GM19099 (cell line): Measurements from ENCODE around the gene ZKSCAN7.

Experiments
- POLR2A ChIP-seq: IDR thresholded peaks from 3 replicates; pipeline ENCODE4 v1.6.1; 2011; ENCODE audit warnings: low read depth; ENCODE audit not compliant: insufficient read length; ENCODE audit errors: extremely low read depth

Gene ZKSCAN7

DNA sequence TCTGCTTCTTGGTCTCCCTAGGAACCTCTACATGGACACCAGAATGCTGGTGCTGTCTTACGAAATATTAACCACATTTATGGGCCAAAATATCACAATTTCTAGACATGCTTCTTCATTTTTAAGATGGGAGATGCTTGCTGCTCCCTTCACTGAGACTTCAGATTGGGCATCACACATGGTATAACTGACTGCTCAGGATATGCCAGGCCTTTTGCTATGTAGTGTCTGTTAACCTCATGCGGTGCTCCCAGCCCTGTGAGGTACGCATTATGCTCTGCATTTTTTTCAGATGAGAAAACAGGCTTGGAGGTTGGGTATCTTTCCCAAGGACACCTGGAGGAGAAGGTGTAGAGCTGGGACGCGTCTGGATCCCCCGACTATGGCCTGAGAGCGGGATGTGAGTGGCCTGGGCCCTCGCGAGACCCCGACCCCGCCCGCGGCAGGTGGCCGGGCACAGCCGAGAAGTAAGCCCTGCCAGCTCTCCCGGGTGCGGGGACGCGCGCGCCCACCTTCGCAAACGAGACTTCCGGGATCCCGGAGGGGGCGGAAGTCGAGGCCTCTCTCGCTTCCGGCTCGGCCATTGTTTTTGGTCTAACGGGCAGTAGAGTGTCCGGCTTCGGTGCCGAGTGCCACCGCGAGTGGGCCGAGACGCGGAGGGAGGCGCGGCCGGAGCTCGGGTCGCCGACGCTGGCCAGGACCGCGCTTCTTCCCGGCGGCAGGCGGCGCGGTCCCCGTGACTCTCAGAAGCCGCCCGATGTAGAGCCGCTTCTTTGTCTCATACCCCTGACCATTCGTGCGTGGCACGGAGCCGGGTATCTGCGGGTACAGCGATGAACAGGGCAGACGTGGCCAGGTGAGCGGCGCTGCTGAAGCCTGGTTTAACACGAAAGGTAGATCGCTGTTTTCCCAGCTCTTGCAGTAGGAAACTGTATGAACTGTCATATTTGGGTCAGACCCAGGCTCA lies at the start of gene ZKSCAN7:
TSS of gene ZKSCAN7 (plus strand) at position 568 of the 967 bp plus-strand sequence. CDS start 1,855 bp downstream, outside the sequence.
- peak; percentile 71 for TF ChIP-seq POLR2A

DNA sequence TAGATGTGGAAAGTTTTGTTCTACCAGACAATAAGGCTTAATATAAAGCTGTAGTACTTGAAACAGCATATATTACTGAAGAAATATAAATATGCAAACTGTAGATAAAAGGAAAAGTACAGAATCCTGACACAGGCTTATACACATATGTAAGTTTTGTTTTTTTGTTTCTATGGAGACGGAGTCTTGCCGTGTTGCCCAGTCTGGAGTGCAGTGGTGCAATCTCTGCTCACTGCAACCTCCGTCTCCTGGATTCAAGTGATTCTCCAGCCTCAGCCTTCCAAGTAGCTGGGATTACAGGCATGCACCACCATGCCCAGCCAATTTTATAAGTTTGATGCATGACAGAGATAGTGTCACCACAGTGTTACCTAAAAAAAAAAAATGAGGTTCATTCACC lies 48.4 kb upstream of the ZKSCAN7 start:
- no peak for TF ChIP-seq POLR2A

DNA sequence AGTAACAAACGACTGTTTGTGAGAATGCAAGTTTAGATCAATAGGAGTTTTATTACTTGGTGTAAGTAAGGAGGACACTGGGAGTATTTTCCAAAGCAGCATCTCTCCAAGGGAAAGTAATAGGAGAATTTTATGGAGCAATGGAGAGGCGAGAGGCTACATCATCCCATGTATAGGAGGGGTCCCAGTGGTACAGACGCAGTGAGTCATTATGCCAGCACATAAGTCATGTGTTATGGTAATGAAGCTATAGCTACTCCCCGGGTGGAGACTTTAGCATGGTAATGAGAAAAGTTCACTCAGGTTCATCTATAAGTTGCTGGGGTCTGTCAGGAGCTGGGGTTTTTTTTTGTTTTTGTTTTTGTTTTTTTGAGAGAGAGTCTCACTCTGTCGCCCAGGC lies 48.0 kb upstream of the ZKSCAN7 start:
- TF ChIP-seq POLR2A = no peak

DNA sequence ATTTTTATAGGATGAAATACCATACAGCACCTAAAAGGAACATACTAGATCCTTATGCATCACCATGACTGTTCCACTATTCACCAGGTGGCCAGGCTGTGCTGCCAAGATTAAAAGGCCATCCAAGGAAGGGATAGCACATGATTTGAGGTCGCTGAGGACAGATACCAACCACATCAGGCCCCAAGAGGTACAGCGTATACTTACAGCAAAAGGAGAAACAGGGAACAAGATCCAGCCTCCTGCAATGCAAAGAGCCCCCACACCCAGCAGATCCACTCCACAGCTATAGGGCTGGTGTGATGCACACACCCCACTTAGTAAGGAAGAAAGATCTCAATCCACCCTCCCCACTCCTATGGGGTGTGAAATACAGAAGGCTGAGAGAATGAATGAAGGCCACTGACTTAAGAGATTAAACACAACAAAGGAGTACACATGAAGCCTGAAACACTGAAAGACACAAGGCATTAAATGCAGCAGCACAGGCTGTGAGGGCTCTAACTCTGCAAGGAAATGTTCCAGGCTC lies 45.5 kb upstream of the ZKSCAN7 start:
- TF ChIP-seq POLR2A = no peak

DNA sequence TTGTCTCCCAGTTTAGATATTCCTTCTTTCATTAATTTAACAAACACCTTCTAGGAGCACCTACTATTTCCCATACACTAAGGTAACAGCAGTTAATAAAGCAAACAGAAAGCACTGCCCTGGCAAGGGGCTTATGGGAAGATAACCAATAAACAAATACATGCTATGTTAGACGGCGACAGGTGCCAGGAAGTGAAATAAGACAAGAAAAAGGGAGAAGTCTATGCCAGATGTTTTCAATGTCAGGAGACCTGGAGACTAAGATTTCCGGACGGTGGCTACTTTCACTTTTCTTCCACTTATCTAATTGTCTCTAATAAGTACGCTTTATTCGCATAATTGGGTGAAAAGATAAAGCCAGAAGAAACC lies 45.0 kb upstream of the ZKSCAN7 start:
- TF ChIP-seq POLR2A = no peak

DNA sequence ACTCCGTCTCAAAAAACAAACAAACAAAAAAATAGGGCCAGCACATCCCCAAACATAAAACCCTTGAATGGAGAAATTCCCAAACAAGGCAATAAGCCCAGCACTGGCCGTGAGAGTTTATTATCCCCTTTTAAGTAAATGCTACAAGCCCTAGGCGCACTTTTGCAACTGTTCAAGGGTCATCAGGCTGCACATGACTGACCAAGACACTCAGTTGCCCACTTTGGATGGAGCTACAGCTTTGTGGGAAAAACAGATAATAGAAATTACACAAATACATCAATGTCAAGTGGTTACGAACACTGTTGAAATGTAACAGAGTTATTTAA lies 43.8 kb upstream of the ZKSCAN7 start:
- no peak for TF ChIP-seq POLR2A

DNA sequence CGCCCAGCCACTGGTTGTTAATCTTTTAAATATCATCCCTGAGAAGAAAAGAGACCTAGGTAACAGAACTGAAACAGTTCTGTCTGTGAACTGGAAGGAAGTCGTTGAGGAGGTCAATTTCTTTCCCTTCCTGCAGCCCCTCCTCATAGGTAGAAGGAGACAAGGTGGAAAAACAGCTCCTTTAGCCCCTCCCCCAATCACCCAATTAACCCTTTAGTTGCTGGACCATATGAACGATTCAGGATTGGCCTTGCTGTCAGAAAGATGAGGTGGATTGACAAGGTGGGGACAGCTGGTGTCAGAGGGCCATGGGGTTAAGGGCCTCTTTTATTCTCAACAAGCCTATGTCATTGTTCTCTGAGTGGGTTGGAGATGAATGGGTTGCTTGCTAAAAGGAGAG lies 41.5 kb upstream of the ZKSCAN7 start:
- no peak for TF ChIP-seq POLR2A

DNA sequence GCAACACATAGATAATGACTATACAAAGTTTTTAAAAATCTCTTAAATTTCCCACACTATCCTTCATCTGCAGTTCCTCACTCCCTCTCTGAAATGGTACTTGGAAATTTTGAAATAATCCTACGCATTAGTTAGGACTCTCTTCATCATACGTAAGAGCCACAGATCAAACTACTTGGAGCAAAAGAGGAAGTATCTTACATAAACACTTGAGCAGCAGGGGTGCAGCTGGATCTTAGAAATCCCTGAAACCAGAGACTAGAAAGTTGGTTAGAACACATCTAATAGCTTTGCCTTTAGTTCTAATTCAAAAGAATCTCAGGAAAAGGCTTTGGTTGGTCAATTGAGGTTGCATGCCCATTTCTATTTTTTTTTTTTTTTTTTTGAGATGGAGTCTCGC lies 38.8 kb upstream of the ZKSCAN7 start:
- TF ChIP-seq POLR2A = no peak

DNA sequence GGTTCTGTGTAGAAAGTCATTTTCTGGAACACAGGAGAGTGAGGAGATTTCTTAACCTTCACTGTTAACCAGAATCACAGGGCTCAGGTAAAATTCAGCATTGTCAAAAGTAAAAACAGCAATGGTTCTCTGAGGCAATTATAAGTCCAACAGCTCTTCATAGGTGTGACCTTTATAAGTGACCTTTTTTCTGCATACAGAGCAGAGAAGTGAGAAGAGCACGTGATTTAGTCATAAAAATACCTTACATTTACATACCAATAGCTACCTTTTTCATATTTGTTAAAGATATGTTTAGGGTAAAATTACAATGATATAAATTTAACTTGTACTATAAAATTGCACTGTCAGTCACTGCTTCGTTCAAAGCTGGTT lies 36.2 kb upstream of the ZKSCAN7 start:
- no peak for TF ChIP-seq POLR2A

DNA sequence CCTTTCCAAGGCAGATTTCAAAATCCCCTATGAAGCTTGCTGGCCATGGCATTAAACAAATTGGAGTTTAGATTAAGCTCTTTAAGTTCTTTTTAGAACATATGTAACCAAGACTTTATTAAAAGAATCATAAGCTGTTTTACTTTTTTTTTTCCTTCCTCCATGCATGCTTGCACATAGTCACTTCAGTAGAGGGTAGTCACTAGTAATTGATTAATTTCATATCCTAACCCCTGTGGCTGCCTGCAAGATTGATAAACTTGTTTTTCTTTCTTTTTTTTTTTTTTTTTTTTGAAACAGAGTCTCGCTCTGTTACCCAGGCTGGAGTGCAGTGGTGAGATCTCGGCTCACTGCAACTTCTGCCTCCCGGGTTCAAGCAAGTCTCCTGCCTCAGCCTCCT lies 33.3 kb upstream of the ZKSCAN7 start:
- no peak for TF ChIP-seq POLR2A

DNA sequence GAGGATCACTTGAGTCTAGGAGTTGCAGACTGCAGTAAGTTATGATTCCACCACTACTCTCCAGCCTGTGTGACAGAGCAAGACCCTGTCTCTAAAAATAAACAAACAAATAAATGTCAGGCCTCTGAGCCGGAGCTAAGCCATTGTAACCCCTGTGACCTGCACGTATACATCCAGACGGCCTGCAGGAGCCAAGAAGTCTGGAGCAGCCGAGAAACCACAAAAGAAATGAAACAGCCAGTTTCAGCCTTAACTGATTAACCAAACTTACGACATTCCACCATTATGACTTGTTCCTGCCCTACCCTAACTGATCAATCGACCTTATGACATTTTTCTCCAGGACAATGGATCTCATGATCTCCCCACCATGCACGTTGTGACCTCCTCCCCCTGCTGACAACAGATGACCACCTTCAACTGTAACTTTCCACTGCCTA lies 32.5 kb upstream of the ZKSCAN7 start:
- TF ChIP-seq POLR2A = no peak

DNA sequence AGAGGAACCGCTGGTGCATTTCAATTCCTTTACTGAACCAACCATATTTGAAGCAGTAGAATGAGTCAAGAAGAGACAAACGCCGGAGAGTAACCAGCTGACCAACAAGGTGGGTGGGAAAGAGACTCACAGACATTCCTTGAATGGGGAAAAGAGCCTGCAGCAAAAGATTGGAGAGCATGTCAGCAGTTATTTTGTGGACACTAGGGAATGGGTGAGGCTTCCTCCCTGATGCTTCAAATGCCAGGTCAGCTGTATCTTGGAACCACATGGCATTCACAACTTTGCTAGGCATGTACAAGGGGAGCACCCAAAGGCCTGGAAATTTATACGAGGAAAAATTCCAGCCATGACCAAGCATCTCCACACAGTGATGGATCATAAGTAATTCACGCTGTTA lies 29.9 kb upstream of the ZKSCAN7 start:
- TF ChIP-seq POLR2A = no peak

DNA sequence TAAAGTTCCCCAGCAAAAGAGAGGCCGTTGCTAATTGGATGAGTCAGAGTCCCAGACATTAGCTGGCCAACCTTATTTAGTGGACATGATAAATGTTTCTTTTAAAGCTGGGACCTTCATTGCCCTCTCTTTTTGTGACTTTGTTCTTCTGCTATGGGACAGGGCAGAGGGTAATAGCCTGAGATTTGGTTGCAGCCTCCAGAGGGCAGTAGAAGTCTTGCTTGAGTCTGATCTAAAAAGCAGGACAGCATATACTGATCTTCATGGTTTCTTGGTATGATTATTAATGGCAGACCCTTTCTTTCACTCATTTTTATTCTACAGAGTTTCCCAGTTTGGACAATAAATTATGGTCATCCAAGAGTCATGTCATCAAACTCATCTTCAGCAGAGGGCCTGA lies 25.1 kb upstream of the ZKSCAN7 start:
- TF ChIP-seq POLR2A = no peak

DNA sequence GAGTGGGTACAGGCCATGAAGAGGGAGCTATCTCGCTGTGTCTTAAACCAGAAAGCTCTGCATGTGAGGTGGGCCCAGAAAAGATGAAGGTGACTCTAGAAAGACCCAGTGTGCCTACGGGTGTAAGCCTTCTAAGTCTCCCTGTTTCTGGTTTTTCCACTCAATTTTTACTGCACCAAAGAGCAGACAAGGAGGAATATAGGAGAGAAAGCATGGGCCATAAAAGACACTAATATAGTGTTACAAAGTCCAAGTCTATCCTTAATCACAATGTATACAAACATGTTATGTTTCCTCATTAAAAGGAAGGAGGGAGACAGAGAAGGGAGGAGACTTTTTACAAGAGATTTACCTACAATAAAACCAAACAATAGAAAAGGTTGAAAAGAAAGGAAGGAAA lies 24.1 kb upstream of the ZKSCAN7 start:
- no peak for TF ChIP-seq POLR2A

DNA sequence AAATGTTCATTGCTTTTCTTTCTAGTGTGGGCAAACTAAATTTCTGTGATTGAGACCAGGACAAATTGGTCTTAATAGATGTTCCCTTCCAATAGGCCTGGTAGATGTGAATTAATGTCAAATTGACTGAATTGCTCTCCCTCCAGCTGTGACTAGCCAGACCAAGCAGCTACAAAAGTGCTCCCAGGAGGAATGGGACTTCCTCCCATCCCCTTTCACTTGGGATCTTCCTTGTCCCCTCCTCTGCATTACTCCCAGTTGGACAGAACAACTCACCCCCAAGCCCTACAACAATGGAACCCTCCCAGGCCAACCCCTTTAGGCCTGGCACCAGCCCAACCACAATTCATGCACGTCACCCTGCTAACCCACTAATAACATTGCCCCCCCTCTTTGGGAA lies 19.6 kb upstream of the ZKSCAN7 start:
- TF ChIP-seq POLR2A = no peak

DNA sequence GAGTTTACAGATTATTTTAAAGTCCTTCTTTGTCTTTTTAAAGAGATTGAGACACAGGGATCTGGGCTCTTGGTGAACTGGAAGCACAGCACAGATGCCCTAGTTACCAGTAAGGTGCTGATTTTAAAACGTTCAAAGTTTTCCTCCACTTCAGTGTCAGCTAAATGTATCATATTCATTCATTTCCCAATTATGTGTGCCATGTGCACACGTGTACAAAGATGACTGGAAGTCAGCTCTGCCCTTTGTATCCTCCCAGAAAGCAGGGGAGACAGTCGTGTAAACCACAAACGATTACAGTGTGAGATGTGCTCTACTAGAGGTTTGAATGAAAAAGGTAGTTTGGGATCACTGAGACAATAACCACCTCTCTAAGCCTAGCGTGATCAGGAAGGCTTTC lies 730 bp downstream of the ZKSCAN7 start:
- TF ChIP-seq POLR2A = no peak
